Ishikawa (cell line): ENCODE results near the gene NAV3.

Experiments
- CEBPB ChIP-seq: IDR thresholded peaks from 2 replicates; pipeline ENCODE4 v1.6.1; 2012
- CREB1 ChIP-seq: IDR thresholded peaks from 2 replicates; pipeline ENCODE4 v1.6.1; 2012; ENCODE audit warnings: low read depth
- EGR1 ChIP-seq: IDR thresholded peaks from 2 replicates; pipeline ENCODE4 v1.6.1; 2012
- EP300 ChIP-seq: IDR thresholded peaks from 2 replicates; pipeline ENCODE4 v1.6.1; 2012; ENCODE audit warnings: borderline replicate concordance
- FOXM1 ChIP-seq: IDR thresholded peaks from 2 replicates; pipeline ENCODE4 v1.6.1; 2012; ENCODE audit warnings: low read depth, borderline replicate concordance
- NFIC ChIP-seq: IDR thresholded peaks from 2 replicates; pipeline ENCODE4 v1.6.1; 2012
- RAD21 ChIP-seq: IDR thresholded peaks from 2 replicates; pipeline ENCODE4 v1.6.1; 2012; ENCODE audit warnings: low read depth
- REST ChIP-seq: IDR thresholded peaks from 2 replicates; pipeline ENCODE4 v1.6.1; 2012; ENCODE audit warnings: low read depth, mild to moderate bottlenecking
- TAF1 ChIP-seq: IDR thresholded peaks from 2 replicates; pipeline ENCODE4 v1.6.1; 2012; ENCODE audit warnings: low read depth, mild to moderate bottlenecking
- TCF12 ChIP-seq: IDR thresholded peaks from 2 replicates; pipeline ENCODE4 v1.6.1; 2012; ENCODE audit warnings: low read depth
- TEAD4 ChIP-seq: IDR thresholded peaks from 2 replicates; pipeline ENCODE4 v1.6.1; 2012
- YY1 ChIP-seq: IDR thresholded peaks from 2 replicates; pipeline ENCODE4 v1.6.1; 2012; ENCODE audit warnings: low read depth
- ZBTB7A ChIP-seq: IDR thresholded peaks from 2 replicates; pipeline ENCODE4 v1.6.1; 2012; ENCODE audit warnings: low read depth
- TF ChIP-seq, protein P1 (sequence below): IDR thresholded peaks from 2 replicates; pipeline ENCODE4 v1.6.1; 2012
- TF ChIP-seq, protein P2 (sequence below): IDR thresholded peaks from 2 replicates; pipeline ENCODE4 v1.6.1; 2012

Gene NAV3, protein sequence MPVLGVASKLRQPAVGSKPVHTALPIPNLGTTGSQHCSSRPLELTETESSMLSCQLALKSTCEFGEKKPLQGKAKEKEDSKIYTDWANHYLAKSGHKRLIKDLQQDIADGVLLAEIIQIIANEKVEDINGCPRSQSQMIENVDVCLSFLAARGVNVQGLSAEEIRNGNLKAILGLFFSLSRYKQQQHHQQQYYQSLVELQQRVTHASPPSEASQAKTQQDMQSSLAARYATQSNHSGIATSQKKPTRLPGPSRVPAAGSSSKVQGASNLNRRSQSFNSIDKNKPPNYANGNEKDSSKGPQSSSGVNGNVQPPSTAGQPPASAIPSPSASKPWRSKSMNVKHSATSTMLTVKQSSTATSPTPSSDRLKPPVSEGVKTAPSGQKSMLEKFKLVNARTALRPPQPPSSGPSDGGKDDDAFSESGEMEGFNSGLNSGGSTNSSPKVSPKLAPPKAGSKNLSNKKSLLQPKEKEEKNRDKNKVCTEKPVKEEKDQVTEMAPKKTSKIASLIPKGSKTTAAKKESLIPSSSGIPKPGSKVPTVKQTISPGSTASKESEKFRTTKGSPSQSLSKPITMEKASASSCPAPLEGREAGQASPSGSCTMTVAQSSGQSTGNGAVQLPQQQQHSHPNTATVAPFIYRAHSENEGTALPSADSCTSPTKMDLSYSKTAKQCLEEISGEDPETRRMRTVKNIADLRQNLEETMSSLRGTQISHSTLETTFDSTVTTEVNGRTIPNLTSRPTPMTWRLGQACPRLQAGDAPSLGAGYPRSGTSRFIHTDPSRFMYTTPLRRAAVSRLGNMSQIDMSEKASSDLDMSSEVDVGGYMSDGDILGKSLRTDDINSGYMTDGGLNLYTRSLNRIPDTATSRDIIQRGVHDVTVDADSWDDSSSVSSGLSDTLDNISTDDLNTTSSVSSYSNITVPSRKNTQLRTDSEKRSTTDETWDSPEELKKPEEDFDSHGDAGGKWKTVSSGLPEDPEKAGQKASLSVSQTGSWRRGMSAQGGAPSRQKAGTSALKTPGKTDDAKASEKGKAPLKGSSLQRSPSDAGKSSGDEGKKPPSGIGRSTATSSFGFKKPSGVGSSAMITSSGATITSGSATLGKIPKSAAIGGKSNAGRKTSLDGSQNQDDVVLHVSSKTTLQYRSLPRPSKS (N-terminal part only)

DNA sequence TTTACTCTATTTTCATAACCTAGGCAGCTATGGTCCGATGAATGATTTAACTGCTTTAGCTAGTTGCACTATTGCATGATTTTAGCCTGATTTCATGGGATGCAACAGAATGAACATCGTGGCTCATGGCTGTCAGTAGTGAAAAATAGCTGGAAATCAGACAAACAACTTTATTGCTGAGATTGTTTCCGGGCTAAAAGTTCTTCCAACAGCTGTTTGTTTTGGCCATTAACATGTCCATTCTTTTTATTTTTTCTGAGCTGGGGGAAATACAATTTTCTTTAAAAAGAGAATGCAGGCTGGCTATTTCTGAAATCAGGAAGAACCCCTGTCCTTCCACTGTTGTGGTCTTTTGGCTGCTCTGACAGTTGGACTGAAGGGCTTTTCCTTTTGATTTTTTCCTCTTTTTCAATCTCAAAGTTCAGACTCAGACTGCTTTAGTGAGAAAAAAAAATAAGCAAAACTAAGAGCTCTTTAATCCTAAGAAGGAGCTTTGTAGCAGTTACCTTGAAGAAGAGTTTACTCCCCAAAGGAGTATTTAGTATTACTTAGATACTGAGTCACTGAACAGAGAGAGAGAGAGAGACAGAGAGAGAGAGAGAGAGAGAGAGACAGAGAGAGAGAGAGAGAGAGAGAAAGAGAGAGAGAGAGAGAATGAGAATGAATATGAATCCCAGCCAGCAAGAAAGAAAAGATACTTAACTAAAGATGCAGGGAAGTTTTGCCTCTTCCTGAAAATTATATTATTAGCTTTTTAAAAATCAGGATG lies at the start of gene NAV3:
TSS of gene NAV3 (plus strand) at position 312 of the 769 bp plus-strand sequence. CDS start 568 bp downstream, outside the sequence.
- TF ChIP-seq EGR1 = no peak
- TF ChIP-seq ZBTB7A = no peak
- TF ChIP-seq CREB1 = no peak
- TF ChIP-seq RAD21 = no peak
- no peak for TF ChIP-seq CEBPB
- TF ChIP-seq TEAD4 = no peak

DNA sequence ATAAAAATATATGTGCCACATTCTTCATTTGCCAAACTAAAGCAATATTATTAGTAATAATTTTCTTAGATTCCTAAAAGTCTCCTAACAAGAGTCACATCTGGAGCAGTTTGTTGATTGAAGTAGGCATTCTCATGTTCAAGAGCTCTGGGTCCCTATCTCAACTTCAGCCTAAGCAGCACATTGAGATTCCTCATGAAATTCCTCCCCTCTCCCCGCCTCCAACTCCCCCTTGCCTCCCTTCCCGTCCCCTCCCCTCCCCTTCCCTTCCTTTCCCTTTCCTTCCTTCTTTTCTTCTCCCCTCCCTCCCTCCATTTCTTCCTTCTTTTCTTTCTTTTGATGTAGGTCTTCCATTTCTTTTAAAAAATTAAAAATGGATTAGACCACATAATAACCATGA lies 48.7 kb upstream of the NAV3 start:
- TF ChIP-seq TAF1 = no peak
- TF ChIP-seq REST = no peak
- no peak for TF ChIP-seq RAD21
- no peak for TF ChIP-seq FOXM1
- no peak for TF ChIP-seq CEBPB
- TF ChIP-seq YY1 = no peak
- TF ChIP-seq TEAD4 = no peak
- TF ChIP-seq, protein P1, sequence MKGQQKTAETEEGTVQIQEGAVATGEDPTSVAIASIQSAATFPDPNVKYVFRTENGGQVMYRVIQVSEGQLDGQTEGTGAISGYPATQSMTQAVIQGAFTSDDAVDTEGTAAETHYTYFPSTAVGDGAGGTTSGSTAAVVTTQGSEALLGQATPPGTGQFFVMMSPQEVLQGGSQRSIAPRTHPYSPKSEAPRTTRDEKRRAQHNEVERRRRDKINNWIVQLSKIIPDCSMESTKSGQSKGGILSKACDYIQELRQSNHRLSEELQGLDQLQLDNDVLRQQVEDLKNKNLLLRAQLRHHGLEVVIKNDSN = no peak
- TF ChIP-seq EGR1 = no peak
- no peak for TF ChIP-seq ZBTB7A
- no peak for TF ChIP-seq CREB1
- no peak for TF ChIP-seq EP300
- no peak for TF ChIP-seq NFIC

DNA sequence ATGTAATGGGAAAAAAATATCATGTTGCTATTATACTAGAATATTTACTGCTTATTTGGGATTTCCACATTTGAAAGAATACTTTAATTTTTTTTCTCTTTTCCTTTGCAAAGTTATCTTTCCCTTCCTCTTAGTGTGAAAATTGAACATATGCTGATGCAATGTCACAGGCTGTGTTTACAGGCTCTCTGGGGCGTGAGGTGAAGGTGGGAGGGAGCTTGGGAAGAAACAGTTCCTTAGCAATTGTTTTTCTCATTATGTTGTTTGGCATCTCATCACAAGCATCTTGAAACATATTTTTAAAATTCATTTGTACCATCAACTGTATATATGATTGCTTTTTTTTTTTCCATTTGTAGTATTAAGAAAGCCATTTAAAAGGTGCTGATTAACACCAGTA lies 47.9 kb upstream of the NAV3 start:
- TF ChIP-seq, protein P1 = no peak
- no peak for TF ChIP-seq ZBTB7A
- no peak for TF ChIP-seq EP300
- TF ChIP-seq TCF12 = no peak
- TF ChIP-seq FOXM1 = no peak
- TF ChIP-seq REST = no peak
- no peak for TF ChIP-seq CEBPB
- TF ChIP-seq TAF1 = no peak

- TF ChIP-seq NFIC = no peak
- TF ChIP-seq CEBPB = no peak
- TF ChIP-seq, protein P2, sequence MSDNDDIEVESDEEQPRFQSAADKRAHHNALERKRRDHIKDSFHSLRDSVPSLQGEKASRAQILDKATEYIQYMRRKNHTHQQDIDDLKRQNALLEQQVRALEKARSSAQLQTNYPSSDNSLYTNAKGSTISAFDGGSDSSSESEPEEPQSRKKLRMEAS = no peak
- TF ChIP-seq TEAD4 = no peak
- no peak for TF ChIP-seq FOXM1
- TF ChIP-seq YY1 = no peak
- no peak for TF ChIP-seq REST
- TF ChIP-seq TAF1 = no peak
- TF ChIP-seq RAD21 = no peak
- no peak for TF ChIP-seq CREB1
These were observed 45.5 kb upstream of the NAV3 start for GRCh38 chr12:77785211-77785610.
